ENCODE measurements around the gene RIN1. TPM values are rescaled to one million over a fixed set of nuclear protein-coding genes. Genes with fewer than 3 reads are reported as not detected.

RIN1 gene
- total and polyA plus RNA-seq, 9 of the 15 experiments (the other 6 are each of a cell fraction or from before 2014, with no cell fraction given) = 0.01 to 1.2 (median 0.45) TPM; not detected in 1

- TF ChIP-seq, protein P1, sequence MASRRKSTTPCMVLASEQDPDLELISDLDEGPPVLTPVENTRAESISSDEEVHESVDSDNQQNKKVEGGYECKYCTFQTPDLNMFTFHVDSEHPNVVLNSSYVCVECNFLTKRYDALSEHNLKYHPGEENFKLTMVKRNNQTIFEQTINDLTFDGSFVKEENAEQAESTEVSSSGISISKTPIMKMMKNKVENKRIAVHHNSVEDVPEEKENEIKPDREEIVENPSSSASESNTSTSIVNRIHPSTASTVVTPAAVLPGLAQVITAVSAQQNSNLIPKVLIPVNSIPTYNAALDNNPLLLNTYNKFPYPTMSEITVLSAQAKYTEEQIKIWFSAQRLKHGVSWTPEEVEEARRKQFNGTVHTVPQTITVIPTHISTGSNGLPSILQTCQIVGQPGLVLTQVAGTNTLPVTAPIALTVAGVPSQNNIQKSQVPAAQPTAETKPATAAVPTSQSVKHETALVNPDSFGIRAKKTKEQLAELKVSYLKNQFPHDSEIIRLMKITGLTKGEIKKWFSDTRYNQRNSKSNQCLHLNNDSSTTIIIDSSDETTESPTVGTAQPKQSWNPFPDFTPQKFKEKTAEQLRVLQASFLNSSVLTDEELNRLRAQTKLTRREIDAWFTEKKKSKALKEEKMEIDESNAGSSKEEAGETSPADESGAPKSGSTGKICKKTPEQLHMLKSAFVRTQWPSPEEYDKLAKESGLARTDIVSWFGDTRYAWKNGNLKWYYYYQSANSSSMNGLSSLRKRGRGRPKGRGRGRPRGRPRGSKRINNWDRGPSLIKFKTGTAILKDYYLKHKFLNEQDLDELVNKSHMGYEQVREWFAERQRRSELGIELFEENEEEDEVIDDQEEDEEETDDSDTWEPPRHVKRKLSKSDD (conservative IDR thresholded peaks at IDR 0.05; ENCODE audit: low read length) = peak; percentile 43; the same call in 1 of the 2 replicates
- TF ChIP-seq CAMTA2 (CRISPR knock-in tag; conservative IDR thresholded peaks at IDR 0.05) (no peak), MCM3 (IDR thresholded peaks at IDR 0.05) (no peak), POLR2H (tag; IDR thresholded peaks at IDR 0.05; ENCODE audit: low read depth) (no peak), MYBL2 (IDR thresholded peaks at IDR 0.05; ENCODE audit: low read depth) (no peak), MYBL2 (CRISPR knock-in tag; IDR thresholded peaks at IDR 0.05; ENCODE audit: borderline replicate concordance) (no peak), ZNF12 (CRISPR knock-in tag; IDR thresholded peaks at IDR 0.05) (no peak), MTA3 (IDR thresholded peaks at IDR 0.05; ENCODE audit: borderline replicate concordance) (peak; percentile 67; the same call in 1 of the 2 replicates), TFAP4 (CRISPR knock-in tag; IDR thresholded peaks at IDR 0.05; ENCODE audit: borderline replicate concordance) (peak; percentile 81), JUND (IDR thresholded peaks at IDR 0.05; ENCODE audit: borderline replicate concordance, low read depth, low read length) (peak; percentile 88), JUND (tag; IDR thresholded peaks at IDR 0.05; ENCODE audit: borderline replicate concordance, low read depth, low read length) (peak; percentile 73; the same call in 2 of the 3 replicates), CREB3 (tag; conservative IDR thresholded peaks at IDR 0.05; ENCODE audit: low read depth) (no peak), SIN3A (IDR thresholded peaks at IDR 0.05; ENCODE audit: borderline replicate concordance in 2 of 2, control insufficient read depth in 1 of 2, low read depth in 2 of 2, low read length in 2 of 2) (peak in 1 of 2 experiments; percentile 38; a peak in 2 of 4 replicates), ZNF644 (tag; IDR thresholded peaks at IDR 0.05; ENCODE audit: low read depth) (no peak), ILK (tag; IDR thresholded peaks at IDR 0.05; ENCODE audit: borderline replicate concordance, low read depth) (no peak)
- TF ChIP-seq, protein P2, sequence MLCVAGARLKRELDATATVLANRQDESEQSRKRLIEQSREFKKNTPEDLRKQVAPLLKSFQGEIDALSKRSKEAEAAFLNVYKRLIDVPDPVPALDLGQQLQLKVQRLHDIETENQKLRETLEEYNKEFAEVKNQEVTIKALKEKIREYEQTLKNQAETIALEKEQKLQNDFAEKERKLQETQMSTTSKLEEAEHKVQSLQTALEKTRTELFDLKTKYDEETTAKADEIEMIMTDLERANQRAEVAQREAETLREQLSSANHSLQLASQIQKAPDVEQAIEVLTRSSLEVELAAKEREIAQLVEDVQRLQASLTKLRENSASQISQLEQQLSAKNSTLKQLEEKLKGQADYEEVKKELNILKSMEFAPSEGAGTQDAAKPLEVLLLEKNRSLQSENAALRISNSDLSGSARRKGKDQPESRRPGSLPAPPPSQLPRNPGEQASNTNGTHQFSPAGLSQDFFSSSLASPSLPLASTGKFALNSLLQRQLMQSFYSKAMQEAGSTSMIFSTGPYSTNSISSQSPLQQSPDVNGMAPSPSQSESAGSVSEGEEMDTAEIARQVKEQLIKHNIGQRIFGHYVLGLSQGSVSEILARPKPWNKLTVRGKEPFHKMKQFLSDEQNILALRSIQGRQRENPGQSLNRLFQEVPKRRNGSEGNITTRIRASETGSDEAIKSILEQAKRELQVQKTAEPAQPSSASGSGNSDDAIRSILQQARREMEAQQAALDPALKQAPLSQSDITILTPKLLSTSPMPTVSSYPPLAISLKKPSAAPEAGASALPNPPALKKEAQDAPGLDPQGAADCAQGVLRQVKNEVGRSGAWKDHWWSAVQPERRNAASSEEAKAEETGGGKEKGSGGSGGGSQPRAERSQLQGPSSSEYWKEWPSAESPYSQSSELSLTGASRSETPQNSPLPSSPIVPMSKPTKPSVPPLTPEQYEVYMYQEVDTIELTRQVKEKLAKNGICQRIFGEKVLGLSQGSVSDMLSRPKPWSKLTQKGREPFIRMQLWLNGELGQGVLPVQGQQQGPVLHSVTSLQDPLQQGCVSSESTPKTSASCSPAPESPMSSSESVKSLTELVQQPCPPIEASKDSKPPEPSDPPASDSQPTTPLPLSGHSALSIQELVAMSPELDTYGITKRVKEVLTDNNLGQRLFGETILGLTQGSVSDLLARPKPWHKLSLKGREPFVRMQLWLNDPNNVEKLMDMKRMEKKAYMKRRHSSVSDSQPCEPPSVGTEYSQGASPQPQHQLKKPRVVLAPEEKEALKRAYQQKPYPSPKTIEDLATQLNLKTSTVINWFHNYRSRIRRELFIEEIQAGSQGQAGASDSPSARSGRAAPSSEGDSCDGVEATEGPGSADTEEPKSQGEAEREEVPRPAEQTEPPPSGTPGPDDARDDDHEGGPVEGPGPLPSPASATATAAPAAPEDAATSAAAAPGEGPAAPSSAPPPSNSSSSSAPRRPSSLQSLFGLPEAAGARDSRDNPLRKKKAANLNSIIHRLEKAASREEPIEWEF (CRISPR knock-in tag; IDR thresholded peaks at IDR 0.05) = no peak
Observed at GRCh38 chr11:66288671-66289547, 47.3 kb downstream of the RIN1 start, which contains the start of gene YIF1A (continued).

Data from K562 (cell line).